ENCODE results near the gene MSRB1. TPM values are rescaled to one million over a fixed set of nuclear protein-coding genes. Genes with fewer than 3 reads are reported as not detected.

MSRB1 gene
- total RNA-seq, 1 donor from 2014 or later: 28.8 TPM

- Histone ChIP-seq H3K27me3 (peaks cover 27% of the 10 kb centered on the region), H3K27ac (no peak overlapping the region), H3K36me3 (no peaks in the 10 kb centered on the region), H3K4me3 (no peak overlapping the region), H3K9me3 (no peaks in the 10 kb centered on the region), H3K4me1 (peaks cover 5% of the 10 kb centered on the region)
- ATAC-seq: no peak
- intact Hi-C loops (cut with DNase I): no loop called here
- TF ChIP-seq, protein P1, sequence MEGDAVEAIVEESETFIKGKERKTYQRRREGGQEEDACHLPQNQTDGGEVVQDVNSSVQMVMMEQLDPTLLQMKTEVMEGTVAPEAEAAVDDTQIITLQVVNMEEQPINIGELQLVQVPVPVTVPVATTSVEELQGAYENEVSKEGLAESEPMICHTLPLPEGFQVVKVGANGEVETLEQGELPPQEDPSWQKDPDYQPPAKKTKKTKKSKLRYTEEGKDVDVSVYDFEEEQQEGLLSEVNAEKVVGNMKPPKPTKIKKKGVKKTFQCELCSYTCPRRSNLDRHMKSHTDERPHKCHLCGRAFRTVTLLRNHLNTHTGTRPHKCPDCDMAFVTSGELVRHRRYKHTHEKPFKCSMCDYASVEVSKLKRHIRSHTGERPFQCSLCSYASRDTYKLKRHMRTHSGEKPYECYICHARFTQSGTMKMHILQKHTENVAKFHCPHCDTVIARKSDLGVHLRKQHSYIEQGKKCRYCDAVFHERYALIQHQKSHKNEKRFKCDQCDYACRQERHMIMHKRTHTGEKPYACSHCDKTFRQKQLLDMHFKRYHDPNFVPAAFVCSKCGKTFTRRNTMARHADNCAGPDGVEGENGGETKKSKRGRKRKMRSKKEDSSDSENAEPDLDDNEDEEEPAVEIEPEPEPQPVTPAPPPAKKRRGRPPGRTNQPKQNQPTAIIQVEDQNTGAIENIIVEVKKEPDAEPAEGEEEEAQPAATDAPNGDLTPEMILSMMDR (IDR thresholded peaks at IDR 0.05): no peak
- no peak for DNase-seq
Observed at GRCh38 chr16:1908983-1909382, 34.0 kb downstream of the MSRB1 start.

- Histone ChIP-seq H3K4me3 (no peak overlapping the region), H3K9me3 (no peaks in the 10 kb centered on the region), H3K36me3 (no peaks in the 10 kb centered on the region), H3K27ac (no peak overlapping the region), H3K4me1 (peaks cover 1% of the 10 kb centered on the region), H3K27me3 (peaks cover 21% of the 10 kb centered on the region)
- TF ChIP-seq, protein P1 (IDR thresholded peaks at IDR 0.05): no peak
- no peak for ATAC-seq
- intact Hi-C loops (cut with DNase I): no loop called here
- no peak for DNase-seq
Observed at GRCh38 chr16:1908184-1908583, 34.8 kb downstream of the MSRB1 start.

DNA sequence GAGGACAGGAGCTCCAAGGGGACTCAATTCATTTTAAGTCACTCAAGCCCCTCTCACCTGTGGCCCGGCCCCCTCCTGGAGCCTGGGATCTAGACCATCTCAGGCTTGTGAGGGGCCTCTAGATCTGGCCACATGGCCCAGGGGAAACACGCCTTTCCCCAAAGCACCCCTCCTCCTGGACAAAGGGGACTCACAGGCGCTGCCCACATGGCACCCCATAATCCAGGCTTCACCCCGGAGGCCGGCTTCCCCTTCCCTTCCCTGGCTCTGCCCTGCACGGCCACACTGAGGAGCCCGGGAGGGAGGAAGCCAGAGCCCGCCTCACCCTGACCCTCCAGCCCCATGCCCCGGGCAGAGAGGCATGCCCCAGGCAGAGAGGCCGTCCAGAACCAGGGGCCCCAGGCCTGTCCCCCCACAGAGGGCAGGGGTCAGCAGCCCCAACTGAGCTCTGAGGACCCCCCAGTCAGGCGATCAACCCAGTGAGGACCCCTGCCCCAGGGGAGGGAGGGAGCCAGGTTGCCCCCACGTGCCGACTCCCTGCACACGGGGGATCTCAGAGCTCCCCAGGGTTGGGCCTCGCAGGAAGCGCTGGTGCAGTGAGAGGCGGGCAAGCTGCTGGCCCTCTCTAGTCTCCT is 35.7 kb downstream of the MSRB1 start:
- H3K27ac ChIP-seq: no peak overlapping the region
- H3K4me1 ChIP-seq: no peaks in the 10 kb centered on the region
- DNase-seq (no peak), ATAC-seq (no peak)
- intact Hi-C loops (cut with DNase I): no loop called here
- H3K9me3 ChIP-seq: no peaks in the 10 kb centered on the region
- no peak overlapping the region for H3K4me3 ChIP-seq
- H3K27me3 ChIP-seq: peaks cover 19% of the 10 kb centered on the region
- no peaks in the 10 kb centered on the region for H3K36me3 ChIP-seq
- TF ChIP-seq, protein P1 (IDR thresholded peaks at IDR 0.05): no peak

DNA sequence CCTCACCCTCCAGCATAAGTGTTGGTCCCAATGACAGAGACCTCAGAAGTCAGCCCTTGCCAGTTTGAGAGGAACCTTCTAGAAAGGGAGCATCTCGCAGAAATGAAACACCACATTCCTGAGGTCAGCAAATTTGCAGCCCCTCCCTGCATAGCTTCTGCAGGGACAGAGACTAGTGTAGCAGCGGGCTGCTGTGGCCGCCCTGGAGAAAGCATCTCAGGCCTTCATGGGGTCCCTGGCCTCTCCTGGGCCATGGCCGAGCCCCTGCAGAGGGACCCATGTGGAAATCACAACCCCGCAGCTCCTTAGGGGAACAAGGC is 36.2 kb downstream of the MSRB1 start:
- no peak for DNase-seq
- Histone ChIP-seq H3K9me3 (no peaks in the 10 kb centered on the region), H3K4me1 (no peaks in the 10 kb centered on the region), H3K4me3 (no peak overlapping the region), H3K27ac (no peak overlapping the region), H3K36me3 (no peaks in the 10 kb centered on the region), H3K27me3 (peaks cover 19% of the 10 kb centered on the region)
- intact Hi-C loops (cut with DNase I): no loop called here
- no peak for ATAC-seq
- TF ChIP-seq, protein P1 (IDR thresholded peaks at IDR 0.05): no peak

- Histone ChIP-seq H3K27me3 (peaks cover 19% of the 10 kb centered on the region), H3K4me3 (no peak overlapping the region), H3K27ac (no peak overlapping the region), H3K36me3 (no peaks in the 10 kb centered on the region), H3K9me3 (no peaks in the 10 kb centered on the region), H3K4me1 (no peaks in the 10 kb centered on the region)
- TF ChIP-seq, protein P1 (IDR thresholded peaks at IDR 0.05): no peak
- DNase-seq (no peak), ATAC-seq (no peak)
- intact Hi-C loops (cut with DNase I): no loop called here
Observed at GRCh38 chr16:1906055-1906845, 36.7 kb downstream of the MSRB1 start.
